Upper lobe of left lung (tissue), 4 donors: ENCODE data around the gene ARID5B.

Source experiments
- CTCF ChIP-seq, 6 experiments: fragments of 450-650 bp in 4 of 6; fragments of 200-600 bp in 2 of 6; sonication (generic) in 2 of 6; IDR thresholded peaks; one replicate each; pipeline ENCODE4 v1.5.1; 2016 to 2019; ENCODE audit warnings: antibody characterized with exemption in 6 of 6
- EP300 ChIP-seq, 4 donors: sonication (generic); formaldehyde crosslinking; IDR thresholded peaks; one replicate each; pipeline ENCODE4 v1.5.1; 2017; ENCODE audit warnings: antibody characterized with exemption in 4 of 4, control low read depth in 2 of 4
- POLR2A ChIP-seq, 4 donors: fragments of 450-650 bp; IDR thresholded peaks; one replicate each; pipeline ENCODE4 v1.5.1; 2016 to 2017; ENCODE audit warnings: antibody characterized with exemption in 4 of 4, mild to moderate bottlenecking in 2 of 4
- POLR2AphosphoS5 ChIP-seq, 2 donors: sonication (generic); formaldehyde crosslinking; IDR thresholded peaks; one replicate each; pipeline ENCODE4 v1.5.1; 2017; ENCODE audit warnings: antibody characterized with exemption in 2 of 2

- TF ChIP-seq CTCF (IDR thresholded peaks at IDR 0.05) (no peak), EP300 (IDR thresholded peaks at IDR 0.05) (no peak), POLR2A (IDR thresholded peaks at IDR 0.05) (no peak), POLR2AphosphoS5 (IDR thresholded peaks at IDR 0.05) (no peak)
Observed at GRCh38 chr10:61892961-61893360, 8.5 kb upstream of the ARID5B start.
